Memory B cell (primary cell): ENCODE results near the gene PBX1.
"Not testable (repeated sequence)": the region's sequence is repeated elsewhere in the genome, so short reads cannot be mapped to it uniquely, and the experiment has no call there.

ENCODE experiments used
- ATAC-seq: fragments of 150-1000 bp; cut with Tn5 transposase; 2 replicates; pipeline ENCODE4 v1.10.0; 2021; ENCODE audit warnings: low read depth, mild to moderate bottlenecking, moderate library complexity
- DNase-seq, 2 donors: peaks; one replicate each; pipeline ENCODE4 v3.0.0; 2022; ENCODE audit warnings: low spot score in 2 of 2
- H3K27ac Mint-ChIP-seq: one replicate; pipeline ENCODE4 v1.8.0; 2022; ENCODE audit warnings: mild to moderate bottlenecking, moderate library complexity, mixed read lengths
- H3K27me3 Mint-ChIP-seq: one replicate; pipeline ENCODE4 v1.8.0; 2022; ENCODE audit warnings: mixed read lengths
- H3K36me3 Mint-ChIP-seq: one replicate; pipeline ENCODE4 v1.8.0; 2022; ENCODE audit warnings: mild to moderate bottlenecking, mixed read lengths
- H3K4me1 Mint-ChIP-seq: one replicate; pipeline ENCODE4 v1.8.0; 2022; ENCODE audit warnings: mixed read lengths
- H3K4me3 Mint-ChIP-seq: one replicate; pipeline ENCODE4 v1.8.0; 2022; ENCODE audit warnings: mild to moderate bottlenecking, moderate library complexity, mixed read lengths
- H3K9me3 Mint-ChIP-seq: one replicate; pipeline ENCODE4 v1.8.0; 2022; ENCODE audit warnings: mixed read lengths

PBX1 gene

DNA sequence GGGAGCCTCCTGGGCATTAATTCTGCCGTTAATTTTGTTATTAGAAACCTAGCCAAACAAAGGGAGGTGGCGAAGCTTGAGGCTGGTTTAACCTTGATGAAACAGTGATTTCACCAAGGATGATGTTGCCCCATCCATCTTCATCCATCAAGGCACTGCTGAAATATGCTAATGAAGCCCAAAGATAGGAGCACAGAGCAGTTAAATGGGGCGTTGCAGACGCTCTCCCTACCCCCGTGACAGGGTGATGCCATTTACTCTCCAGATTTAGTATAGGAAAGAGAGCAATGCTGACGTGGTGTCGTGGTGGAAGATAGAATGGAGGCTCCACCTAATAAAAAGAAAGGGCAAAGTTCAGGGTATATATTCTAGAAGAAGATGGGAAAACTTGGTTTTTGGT is 84.0 kb downstream of the PBX1 start:
- Mint-ChIP-seq H3K9me3 (no peaks in the 10 kb centered on the region), H3K36me3 (no peaks in the 10 kb centered on the region), H3K27me3 (no peaks in the 10 kb centered on the region), H3K4me1 (no peaks in the 10 kb centered on the region), H3K4me3 (no peak overlapping the region), H3K27ac (no peak overlapping the region)
- no peak for DNase-seq
- ATAC-seq: no peak

DNA sequence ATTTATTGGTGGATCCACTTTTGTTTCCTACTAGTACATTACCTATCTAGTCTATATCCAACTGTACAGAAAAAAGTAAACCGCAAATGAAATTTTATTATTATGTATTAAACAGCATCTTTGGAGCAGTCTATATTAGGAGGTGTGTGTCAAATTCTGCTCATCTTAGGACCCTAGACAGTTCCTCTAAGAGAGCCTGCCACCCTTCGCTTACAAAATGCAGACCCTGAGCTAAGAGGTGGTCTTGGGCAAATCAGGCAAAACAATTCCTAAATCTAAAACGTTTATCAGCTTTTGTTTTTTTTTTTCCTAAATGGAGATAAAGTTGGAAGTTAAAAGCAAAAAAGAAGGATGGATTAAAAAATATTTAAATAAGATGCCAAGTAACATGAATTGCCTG is 85.3 kb downstream of the PBX1 start:
- Mint-ChIP-seq H3K9me3 (no peaks in the 10 kb centered on the region), H3K4me3 (no peak overlapping the region), H3K4me1 (no peaks in the 10 kb centered on the region), H3K27ac (no peak overlapping the region), H3K27me3 (no peaks in the 10 kb centered on the region), H3K36me3 (no peaks in the 10 kb centered on the region)
- DNase-seq (no peak), ATAC-seq (no peak)

DNA sequence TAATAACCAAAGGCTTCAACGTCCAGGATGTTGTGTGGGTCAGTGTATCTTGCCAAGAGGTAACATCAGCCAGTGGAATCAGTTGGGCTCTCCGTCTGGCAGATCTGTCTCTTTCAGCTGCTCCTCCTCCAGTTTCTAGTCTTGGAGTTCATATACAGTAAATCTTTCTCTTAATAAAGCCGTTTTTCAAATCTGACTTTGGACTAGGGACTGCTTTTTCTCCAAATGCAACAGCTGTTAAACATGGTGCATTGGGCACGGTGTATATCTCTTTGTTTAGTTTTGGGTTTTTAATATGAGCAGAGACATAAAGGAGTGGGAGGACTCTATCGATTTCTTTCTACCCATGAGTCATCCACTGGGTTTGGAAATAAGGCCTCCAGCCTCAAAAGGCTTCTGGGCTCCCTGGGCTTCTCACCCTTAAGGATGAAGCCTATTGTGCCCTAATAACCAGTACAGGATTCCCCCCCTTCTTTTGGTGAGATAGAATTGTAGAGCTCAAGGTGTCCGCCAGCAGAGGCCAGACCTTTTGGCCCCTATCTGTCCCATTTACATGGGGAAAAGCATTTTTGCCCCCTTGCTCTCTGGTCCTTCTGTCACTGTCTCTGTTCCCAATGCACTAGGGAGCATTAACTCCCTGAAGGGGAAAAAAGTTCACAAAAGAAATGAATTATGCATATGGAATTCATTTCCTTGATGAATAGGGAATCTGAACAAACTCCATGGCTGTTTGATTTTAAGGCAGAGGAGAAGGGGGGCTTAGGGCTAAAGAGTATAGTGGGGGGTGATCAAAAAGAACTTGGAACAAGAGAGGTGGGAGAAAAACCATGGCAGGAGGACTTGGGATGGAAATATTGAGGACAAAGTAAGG is 86.0 kb downstream of the PBX1 start:
- Mint-ChIP-seq H3K4me1 (no peaks in the 10 kb centered on the region), H3K27me3 (no peaks in the 10 kb centered on the region), H3K9me3 (no peaks in the 10 kb centered on the region), H3K27ac (no peak overlapping the region), H3K4me3 (no peak overlapping the region), H3K36me3 (no peaks in the 10 kb centered on the region)
- DNase-seq (no peak), ATAC-seq (no peak)

GRCh38 chr1:164645921-164646320 is 86.9 kb downstream of the PBX1 start:
- Mint-ChIP-seq H3K36me3 (no peaks in the 10 kb centered on the region), H3K4me1 (no peaks in the 10 kb centered on the region), H3K4me3 (no peak overlapping the region), H3K9me3 (no peaks in the 10 kb centered on the region), H3K27ac (no peak overlapping the region), H3K27me3 (no peaks in the 10 kb centered on the region)
- DNase-seq (no peak), ATAC-seq (no peak)

- DNase-seq: no peak
- ATAC-seq: no peak
- no peaks in the 10 kb centered on the region for H3K4me1 Mint-ChIP-seq
- H3K4me3 Mint-ChIP-seq: no peak overlapping the region
- no peaks in the 10 kb centered on the region for H3K27me3 Mint-ChIP-seq
- no peak overlapping the region for H3K27ac Mint-ChIP-seq
- no peaks in the 10 kb centered on the region for H3K36me3 Mint-ChIP-seq
- H3K9me3 Mint-ChIP-seq: no peaks in the 10 kb centered on the region
Measured at GRCh38 chr1:164647211-164647610, 88.2 kb downstream of the PBX1 start.

DNA sequence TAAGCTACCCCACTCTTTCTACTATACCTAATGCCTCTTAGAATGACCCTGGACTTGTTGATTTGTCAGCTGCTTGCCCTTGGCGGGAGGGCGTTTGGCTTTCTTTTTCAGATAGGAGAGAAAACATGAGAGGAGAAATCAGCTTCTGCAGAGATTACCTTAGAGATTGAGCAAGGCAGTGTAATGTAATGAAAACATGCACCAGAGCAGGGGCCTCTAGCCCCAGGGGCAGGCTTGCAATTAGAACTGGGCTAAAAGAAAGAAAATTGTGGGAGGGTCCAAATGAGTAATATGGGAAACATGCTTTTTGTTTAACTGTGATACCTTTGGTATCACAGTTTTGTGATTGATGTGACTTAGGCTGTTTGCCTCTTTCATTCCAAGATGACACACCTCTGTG is 89.7 kb downstream of the PBX1 start:
- H3K27ac Mint-ChIP-seq: no peak overlapping the region
- DNase-seq: no peak
- no peaks in the 10 kb centered on the region for H3K9me3 Mint-ChIP-seq
- no peak for ATAC-seq
- no peaks in the 10 kb centered on the region for H3K4me1 Mint-ChIP-seq
- no peaks in the 10 kb centered on the region for H3K36me3 Mint-ChIP-seq
- no peaks in the 10 kb centered on the region for H3K27me3 Mint-ChIP-seq
- H3K4me3 Mint-ChIP-seq: no peak overlapping the region

DNA sequence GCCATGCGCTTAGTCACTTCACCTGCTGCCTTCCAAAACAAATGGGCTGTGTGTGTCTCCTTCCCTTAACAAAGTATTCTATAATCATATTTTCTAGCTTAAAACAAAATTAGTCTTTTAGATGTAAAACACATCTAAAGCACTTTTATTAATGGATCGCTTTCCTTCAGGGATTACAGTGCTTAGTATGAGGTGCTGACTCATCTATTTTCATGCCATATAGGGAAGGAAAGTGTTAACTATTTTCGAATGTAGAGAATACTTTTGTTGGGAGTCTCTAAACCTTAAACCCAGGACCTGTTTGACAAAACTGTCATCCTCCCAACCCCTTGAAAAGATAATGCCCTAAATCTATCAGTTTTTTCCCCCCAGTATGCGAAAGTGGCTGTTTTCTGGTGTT is 90.2 kb downstream of the PBX1 start:
- Mint-ChIP-seq H3K9me3 (no peaks in the 10 kb centered on the region), H3K4me3 (no peak overlapping the region), H3K27me3 (no peaks in the 10 kb centered on the region), H3K4me1 (no peaks in the 10 kb centered on the region), H3K36me3 (no peaks in the 10 kb centered on the region), H3K27ac (no peak overlapping the region)
- DNase-seq (no peak), ATAC-seq (no peak)

GRCh38 chr1:164650531-164650930 is 91.5 kb downstream of the PBX1 start:
- Mint-ChIP-seq H3K36me3 (no peaks in the 10 kb centered on the region), H3K4me1 (no peaks in the 10 kb centered on the region), H3K27ac (no peak overlapping the region), H3K4me3 (no peak overlapping the region), H3K9me3 (no peaks in the 10 kb centered on the region), H3K27me3 (no peaks in the 10 kb centered on the region)
- DNase-seq: no peak
- ATAC-seq: no peak

GRCh38 chr1:164651351-164651951 is 92.5 kb downstream of the PBX1 start:
- DNase-seq: no peak
- no peak for ATAC-seq

GRCh38 chr1:164652969-164653368 is 94.0 kb downstream of the PBX1 start:
- H3K4me1 Mint-ChIP-seq, H3K36me3 Mint-ChIP-seq, H3K4me3 Mint-ChIP-seq, H3K9me3 Mint-ChIP-seq, H3K27ac Mint-ChIP-seq, H3K27me3 Mint-ChIP-seq, ATAC-seq, DNase-seq: not testable (repeated sequence)

More at GRCh38 chr1:164651351-164651951, 92.5 kb downstream of the PBX1 start:
- H3K27ac Mint-ChIP-seq: no peak overlapping the region
- H3K9me3 Mint-ChIP-seq: peaks cover under 1% of the 10 kb centered on the region
- no peaks in the 10 kb centered on the region for H3K36me3 Mint-ChIP-seq
- peaks cover 2% of the 10 kb centered on the region for H3K4me1 Mint-ChIP-seq
- no peak overlapping the region for H3K4me3 Mint-ChIP-seq
- no peaks in the 10 kb centered on the region for H3K27me3 Mint-ChIP-seq

DNA sequence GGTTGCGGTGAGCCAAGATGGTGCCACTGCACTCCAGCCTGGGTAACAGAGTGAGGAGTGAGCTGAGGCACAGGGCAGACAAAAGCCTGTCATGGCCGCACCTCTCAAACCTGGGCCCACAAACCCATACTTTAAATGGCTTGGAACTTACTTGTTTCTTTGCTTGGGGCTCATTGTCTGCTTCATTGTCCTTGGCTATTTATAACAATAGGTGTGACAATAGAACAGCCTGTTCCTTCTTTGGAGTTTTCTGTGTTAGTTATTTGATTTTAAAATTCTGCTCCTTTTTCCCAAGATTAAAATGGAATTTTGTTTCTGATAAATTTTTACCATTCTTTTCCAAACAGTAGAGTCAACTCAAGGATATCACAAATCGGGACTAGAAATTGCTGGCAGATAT is 94.7 kb downstream of the PBX1 start:
- ATAC-seq: no peak
- DNase-seq: no peak
- no peaks in the 10 kb centered on the region for H3K36me3 Mint-ChIP-seq

GRCh38 chr1:164654200-164654599 is 95.2 kb downstream of the PBX1 start:
- Mint-ChIP-seq H3K27me3 (no peaks in the 10 kb centered on the region), H3K36me3 (no peaks in the 10 kb centered on the region), H3K9me3 (peaks cover 1% of the 10 kb centered on the region), H3K4me1 (peaks cover 2% of the 10 kb centered on the region), H3K4me3 (no peak overlapping the region), H3K27ac (no peak overlapping the region)
- no peak for ATAC-seq
- DNase-seq: no peak

More for the DNA sequence above, 94.7 kb downstream of the PBX1 start:
- H3K9me3 Mint-ChIP-seq: peaks cover 1% of the 10 kb centered on the region
- H3K27me3 Mint-ChIP-seq: no peaks in the 10 kb centered on the region
- H3K4me1 Mint-ChIP-seq: peaks cover 2% of the 10 kb centered on the region
- no peak overlapping the region for H3K27ac Mint-ChIP-seq
- H3K4me3 Mint-ChIP-seq: no peak overlapping the region

- no peak for DNase-seq
- Mint-ChIP-seq H3K36me3 (peaks cover 2% of the 10 kb centered on the region), H3K27ac (no peak overlapping the region), H3K4me3 (no peak overlapping the region), H3K27me3 (no peaks in the 10 kb centered on the region), H3K4me1 (peaks cover 10% of the 10 kb centered on the region), H3K9me3 (peaks cover 4% of the 10 kb centered on the region)
- no peak for ATAC-seq
Measured at GRCh38 chr1:164658864-164659263, 99.9 kb downstream of the PBX1 start.

GRCh38 chr1:164659621-164660411 is 100.8 kb downstream of the PBX1 start:
- peaks cover 4% of the 10 kb centered on the region for H3K9me3 Mint-ChIP-seq
- H3K4me1 Mint-ChIP-seq: peaks cover 10% of the 10 kb centered on the region
- no peak overlapping the region for H3K4me3 Mint-ChIP-seq
- peak; percentile 19 for ATAC-seq
- H3K27me3 Mint-ChIP-seq: no peaks in the 10 kb centered on the region
- no peak overlapping the region for H3K27ac Mint-ChIP-seq
- H3K36me3 Mint-ChIP-seq: peaks cover 2% of the 10 kb centered on the region
- DNase-seq: no peak
